DND-41 (cell line): Measurements from ENCODE around the gene TRIM64C.
"Not testable (repeated sequence)": the region's sequence is repeated elsewhere in the genome, so short reads cannot be mapped to it uniquely, and the experiment has no call there.

Experiments
- CTCF ChIP-seq: IDR thresholded peaks from 2 replicates; pipeline ENCODE4 v1.5.1; 2012; ENCODE audit warnings: borderline replicate concordance, low read length, moderate library complexity, mild to moderate bottlenecking; ENCODE audit not compliant: poor library complexity, severe bottlenecking; ENCODE audit errors: extremely low read depth
- EZH2 ChIP-seq: IDR thresholded peaks from 3 replicates; pipeline ENCODE4 v1.6.1; 2012; ENCODE audit warnings: borderline replicate concordance, low read depth, mild to moderate bottlenecking, moderate library complexity, low read length, inconsistent platforms; ENCODE audit not compliant: severe bottlenecking

GRCh38 chr11:49069897-49070296 lies 11.0 kb upstream of the TRIM64C start:
- not testable (repeated sequence) for TF ChIP-seq CTCF, EZH2
